Glutamatergic neuron (in vitro differentiated cells): Measurements from ENCODE around the gene HYAL3. TPM values are rescaled to one million over a fixed set of nuclear protein-coding genes. Genes with fewer than 3 reads are reported as not detected.
"Not testable (repeated sequence)": the region's sequence is repeated elsewhere in the genome, so short reads cannot be mapped to it uniquely, and the experiment has no call there.

Source experiments
- DNase-seq: peaks from one replicate; pipeline ENCODE4 v3.0.0; 2022
- H3K27ac Mint-ChIP-seq: one replicate; pipeline ENCODE4 v1.8.0; 2020; ENCODE audit warnings: mild to moderate bottlenecking, mixed read lengths, inconsistent platforms; ENCODE audit not compliant: unreplicated experiment
- H3K27me3 Mint-ChIP-seq: one replicate; pipeline ENCODE4 v1.8.0; 2020; ENCODE audit warnings: mild to moderate bottlenecking, moderate library complexity, mixed read lengths, inconsistent platforms; ENCODE audit not compliant: unreplicated experiment
- H3K36me3 Mint-ChIP-seq: one replicate; pipeline ENCODE4 v1.8.0; 2020; ENCODE audit warnings: mild to moderate bottlenecking, mixed read lengths, inconsistent platforms; ENCODE audit not compliant: unreplicated experiment
- H3K4me1 Mint-ChIP-seq: one replicate; pipeline ENCODE4 v1.8.0; 2020; ENCODE audit warnings: mild to moderate bottlenecking, low read depth, mixed read lengths, inconsistent platforms; ENCODE audit not compliant: unreplicated experiment
- H3K4me3 Mint-ChIP-seq: one replicate; pipeline ENCODE4 v1.8.0; 2020; ENCODE audit warnings: mild to moderate bottlenecking, mixed read lengths, inconsistent platforms; ENCODE audit not compliant: unreplicated experiment
- H3K9me3 Mint-ChIP-seq: one replicate; pipeline ENCODE4 v1.8.0; 2020; ENCODE audit warnings: mild to moderate bottlenecking, moderate library complexity, mixed read lengths, inconsistent platforms; ENCODE audit not compliant: unreplicated experiment
- CTCF ChIP-seq: fragments of 200-600 bp; sonication (generic); IDR thresholded peaks from one replicate; pipeline ENCODE4 v1.5.0; 2021; ENCODE audit not compliant: partially characterized antibody, unreplicated experiment
- total RNA-seq: library from RNA; stranded (reverse); fragmentation: NEBNext Ultra II Directional; extraction: Animal tissue kit (Norgen Biotek cat#: 25700); gene quantifications from one replicate; pipeline ENCODE4 v1.2.1, GENCODE V29; 2021; ENCODE audit not compliant: unreplicated experiment

The HYAL3 gene
- total RNA-seq, 1 donor from 2014 or later = 6.9 TPM

DNA sequence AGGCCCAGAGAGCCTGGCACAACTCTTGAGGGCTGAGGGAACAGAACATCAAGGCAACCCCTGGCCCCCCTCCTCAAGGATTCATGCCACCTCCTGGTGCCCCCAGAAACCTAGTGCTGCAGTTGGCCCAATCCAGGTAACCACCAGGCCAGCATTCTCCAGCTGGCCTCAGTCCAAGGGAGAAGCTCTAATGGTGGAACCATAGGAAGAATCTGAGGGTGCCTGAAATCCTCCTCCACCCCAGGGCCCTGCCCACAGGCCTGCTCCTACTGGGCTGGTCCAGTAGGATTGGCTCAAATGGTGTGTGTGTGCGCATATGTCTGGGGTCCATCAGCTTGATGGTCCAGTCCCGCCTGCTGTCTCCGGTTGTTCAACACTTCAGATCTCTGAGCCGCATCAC, 15.6 kb upstream of the HYAL3 start:
- DNase-seq = no peak
- Mint-ChIP-seq H3K36me3 (peaks cover 8% of the 10 kb centered on the region), H3K4me3 (no peak overlapping the region), H3K27me3 (peaks cover 9% of the 10 kb centered on the region), H3K27ac (no peak overlapping the region), H3K4me1 (peaks cover 5% of the 10 kb centered on the region), H3K9me3 (peaks cover 3% of the 10 kb centered on the region)
- TF ChIP-seq CTCF = no peak

- Mint-ChIP-seq H3K4me3 (no peak overlapping the region), H3K27ac (no peak overlapping the region), H3K27me3 (peaks cover 9% of the 10 kb centered on the region), H3K36me3 (peaks cover 12% of the 10 kb centered on the region), H3K4me1 (peaks cover 5% of the 10 kb centered on the region), H3K9me3 (peaks cover 3% of the 10 kb centered on the region)
- TF ChIP-seq CTCF = no peak
- DNase-seq = no peak
These were observed 15.1 kb upstream of the HYAL3 start for GRCh38 chr3:50314342-50314741.

GRCh38 chr3:50312041-50312440, 12.8 kb upstream of the HYAL3 start:
- not testable (repeated sequence) for DNase-seq, H3K9me3 Mint-ChIP-seq, H3K4me3 Mint-ChIP-seq, H3K27me3 Mint-ChIP-seq, H3K27ac Mint-ChIP-seq, H3K4me1 Mint-ChIP-seq
- H3K36me3 Mint-ChIP-seq = peaks cover 12% of the 10 kb centered on the region

DNA sequence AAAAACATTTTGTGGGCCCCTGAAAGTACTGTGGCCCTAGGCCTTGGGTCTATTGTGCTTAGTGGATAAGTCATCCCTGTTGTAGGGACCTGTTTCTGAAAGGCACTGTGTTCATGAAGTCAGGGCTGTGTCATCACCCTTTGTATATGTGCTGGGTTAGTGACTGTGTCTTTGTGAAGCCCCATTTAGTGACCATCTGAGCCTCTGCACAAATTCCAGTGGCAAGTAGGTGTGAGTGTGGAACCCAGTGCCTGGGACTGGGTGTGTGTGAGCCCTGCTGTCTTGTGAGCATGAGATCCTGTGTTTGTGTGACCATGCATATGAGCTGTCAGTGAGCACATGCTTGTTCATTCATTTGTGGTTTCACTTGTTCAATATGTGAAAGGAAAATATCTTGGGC, 5.4 kb upstream of the HYAL3 start:
- peaks cover 2% of the 10 kb centered on the region for H3K36me3 Mint-ChIP-seq
- peaks cover 2% of the 10 kb centered on the region for H3K9me3 Mint-ChIP-seq
- no peak for TF ChIP-seq CTCF
- H3K27me3 Mint-ChIP-seq = peaks cover 9% of the 10 kb centered on the region
- DNase-seq = no peak
- no peak overlapping the region for H3K4me3 Mint-ChIP-seq
- no peak overlapping the region for H3K27ac Mint-ChIP-seq
- H3K4me1 Mint-ChIP-seq = peaks cover 8% of the 10 kb centered on the region

DNA sequence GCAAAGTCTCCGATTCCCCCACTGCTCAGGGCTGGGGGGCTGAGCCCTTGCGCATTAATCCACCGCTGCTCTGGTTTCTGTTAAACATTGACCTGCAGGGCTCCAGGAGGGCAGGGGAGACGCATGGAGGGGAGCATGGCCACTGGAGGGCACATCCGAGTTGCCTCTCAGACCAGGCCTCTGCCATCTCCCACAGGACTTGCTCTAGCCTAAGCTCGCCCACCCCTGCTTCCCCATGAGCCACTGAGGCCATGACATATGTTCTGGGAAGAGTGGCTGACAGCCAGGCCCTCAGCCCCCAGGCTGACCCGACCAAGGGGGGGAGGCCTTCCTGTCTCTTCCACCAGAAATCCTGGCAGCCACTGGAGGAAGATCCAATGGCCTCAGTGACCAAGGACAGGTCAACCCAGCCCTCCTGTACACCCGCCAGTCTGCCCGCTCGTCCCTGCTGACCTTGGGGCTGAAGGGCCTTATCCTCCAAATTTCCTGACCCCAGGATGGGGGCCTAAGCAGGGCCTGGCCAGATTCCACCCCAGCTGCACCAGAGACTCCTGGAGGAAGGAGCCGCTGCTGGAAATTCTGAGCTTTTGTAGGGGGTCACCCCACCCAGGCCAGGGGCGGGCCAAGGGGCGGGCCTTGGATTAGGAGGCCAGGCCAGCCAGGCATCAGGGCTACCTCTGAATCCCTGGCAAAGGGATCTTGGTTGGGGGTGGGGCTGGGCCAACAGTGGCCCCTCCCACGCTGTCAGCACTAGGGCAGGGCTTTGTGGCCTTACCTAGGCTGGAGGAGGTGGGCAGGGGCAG, 4.0 kb upstream of the HYAL3 start, which contains the start of gene HYAL1:
Gene HYAL1 (minus strand): TSS at position 562 of the 803 bp plus-strand sequence. CDS start 618 bp downstream, outside the sequence.
- H3K27ac Mint-ChIP-seq = no peak within 1 kb of the TSS
- no peaks in the 10 kb centered on the region for H3K36me3 Mint-ChIP-seq
- peaks cover 6% of the 10 kb centered on the region for H3K9me3 Mint-ChIP-seq
- peaks cover 16% of the 10 kb centered on the region for H3K27me3 Mint-ChIP-seq
- TF ChIP-seq CTCF = no peak
- H3K4me1 Mint-ChIP-seq = peaks cover 8% of the 10 kb centered on the region
- no peak for DNase-seq
- H3K4me3 Mint-ChIP-seq = no peak within 1 kb of the TSS
